Cardiac muscle cell (in vitro differentiated cells and primary cell): ENCODE data around the gene ZNF362. TPM values are rescaled to one million over a fixed set of nuclear protein-coding genes. Genes with fewer than 3 reads are reported as not detected.

Experiments
- DNase-seq, 2 donors: peaks; one replicate each; pipeline versions ENCODE4 v3.0.0 to v3.0.0-alpha.2; 2010 to 2017; ENCODE audit warnings: low read depth in 1 of 2, low spot score in 1 of 2
- H3K27ac ChIP-seq: fragments of 200-600 bp; sonication (generic); 2 replicates; pipeline ENCODE4 v1.5.1; 2016
- H3K27me3 ChIP-seq: fragments of 200-600 bp; sonication (generic); 2 replicates; pipeline ENCODE4 v1.6.0; 2016; ENCODE audit warnings: control low read depth
- H3K36me3 ChIP-seq: fragments of 200-600 bp; sonication (generic); 2 replicates; pipeline ENCODE4 v1.5.1; 2016; ENCODE audit warnings: control low read depth
- H3K4me1 ChIP-seq: fragments of 200-600 bp; sonication (generic); 2 replicates; pipeline ENCODE4 v1.8.1; 2017; ENCODE audit warnings: low read depth, mild to moderate bottlenecking, mixed run types
- H3K4me3 ChIP-seq: fragments of 200-600 bp; sonication (generic); 2 replicates; pipeline ENCODE4 v1.5.1; 2016; ENCODE audit warnings: mild to moderate bottlenecking
- H3K9me3 ChIP-seq: fragments of 200-600 bp; sonication (generic); 2 replicates; pipeline ENCODE4 v1.5.1; 2017; ENCODE audit warnings: low read depth, mild to moderate bottlenecking, control low read depth
- CTCF ChIP-seq: IDR thresholded peaks from 2 replicates; pipeline ENCODE4 v1.5.1; 2012; ENCODE audit warnings: low read depth, mild to moderate bottlenecking, low read length
- polyA plus RNA-seq: library from polyadenylated mRNA; unstranded; fragments of >200 nt; fragmentation: Nextera tagmentation; extraction: Ambion mirVana; gene quantifications from 2 replicates; pipeline ENCODE4 v1.2.1, GENCODE V29; 2016
- total RNA-seq: library from RNA; depleted of rRNA; stranded (reverse); fragments of >200 nt; gene quantifications from 2 replicates; pipeline ENCODE4 v1.2.3, GENCODE V29; 2016

The ZNF362 gene
- total and polyA plus RNA-seq, 2 experiments from 2014 or later: 57.9 to 77.5 TPM

DNA sequence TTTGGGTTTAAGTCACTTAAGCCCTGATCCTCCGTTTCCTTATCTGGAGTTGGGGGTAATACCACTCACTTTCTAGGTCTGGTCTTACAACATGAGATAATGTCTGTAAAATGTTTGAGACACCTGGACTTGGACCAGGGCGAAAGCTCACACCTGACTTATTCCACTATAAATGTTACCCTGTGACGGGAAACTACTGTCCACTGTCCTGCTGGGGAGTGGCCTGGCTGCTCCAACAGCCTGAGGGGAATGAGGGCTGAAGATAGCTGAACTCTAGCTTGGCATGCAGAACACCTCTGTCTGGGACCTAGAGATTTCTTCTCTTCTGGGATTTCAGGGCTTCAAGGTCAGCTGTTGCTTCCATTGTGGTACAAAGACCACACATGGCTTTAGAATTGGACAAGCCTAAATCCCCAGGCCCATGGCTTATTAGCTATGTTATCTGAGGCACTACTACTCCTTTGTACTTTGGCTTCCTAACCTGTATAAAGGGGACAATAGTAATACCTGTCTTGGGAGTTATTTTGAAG is 74.1 kb downstream of the ZNF362 start:
- no peaks in the 10 kb centered on the region for H3K27me3 ChIP-seq
- no peak overlapping the region for H3K4me3 ChIP-seq
- no peaks in the 10 kb centered on the region for H3K9me3 ChIP-seq
- DNase-seq: no peak
- peaks cover 64% of the 10 kb centered on the region for H3K36me3 ChIP-seq
- no peak overlapping the region for H3K27ac ChIP-seq
- H3K4me1 ChIP-seq: no peaks in the 10 kb centered on the region
- no peak for TF ChIP-seq CTCF

DNA sequence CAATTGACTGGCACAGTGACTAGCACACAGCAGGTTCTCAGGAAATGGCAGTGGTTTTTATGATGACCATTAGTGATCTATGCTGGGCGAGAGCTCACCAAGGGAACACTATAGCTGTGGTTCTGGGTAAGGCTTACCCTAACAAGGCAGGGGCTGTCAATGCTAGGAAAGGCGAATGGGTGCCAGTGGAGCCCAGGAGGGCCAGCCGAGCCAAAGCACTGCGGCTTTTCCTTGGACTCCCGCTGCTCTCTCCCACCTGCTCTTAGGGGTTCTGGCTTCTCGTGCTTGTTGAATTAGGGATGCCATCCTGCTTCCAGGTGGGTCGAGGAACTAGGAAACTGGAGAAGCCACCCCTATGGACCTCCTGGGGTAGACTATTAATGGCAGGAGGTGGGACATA is 74.6 kb downstream of the ZNF362 start:
- no peak overlapping the region for H3K27ac ChIP-seq
- H3K36me3 ChIP-seq: peaks cover 60% of the 10 kb centered on the region
- no peaks in the 10 kb centered on the region for H3K27me3 ChIP-seq
- no peak for DNase-seq
- H3K4me3 ChIP-seq: no peak overlapping the region
- H3K9me3 ChIP-seq: no peaks in the 10 kb centered on the region
- H3K4me1 ChIP-seq: no peaks in the 10 kb centered on the region
- TF ChIP-seq CTCF: no peak

DNA sequence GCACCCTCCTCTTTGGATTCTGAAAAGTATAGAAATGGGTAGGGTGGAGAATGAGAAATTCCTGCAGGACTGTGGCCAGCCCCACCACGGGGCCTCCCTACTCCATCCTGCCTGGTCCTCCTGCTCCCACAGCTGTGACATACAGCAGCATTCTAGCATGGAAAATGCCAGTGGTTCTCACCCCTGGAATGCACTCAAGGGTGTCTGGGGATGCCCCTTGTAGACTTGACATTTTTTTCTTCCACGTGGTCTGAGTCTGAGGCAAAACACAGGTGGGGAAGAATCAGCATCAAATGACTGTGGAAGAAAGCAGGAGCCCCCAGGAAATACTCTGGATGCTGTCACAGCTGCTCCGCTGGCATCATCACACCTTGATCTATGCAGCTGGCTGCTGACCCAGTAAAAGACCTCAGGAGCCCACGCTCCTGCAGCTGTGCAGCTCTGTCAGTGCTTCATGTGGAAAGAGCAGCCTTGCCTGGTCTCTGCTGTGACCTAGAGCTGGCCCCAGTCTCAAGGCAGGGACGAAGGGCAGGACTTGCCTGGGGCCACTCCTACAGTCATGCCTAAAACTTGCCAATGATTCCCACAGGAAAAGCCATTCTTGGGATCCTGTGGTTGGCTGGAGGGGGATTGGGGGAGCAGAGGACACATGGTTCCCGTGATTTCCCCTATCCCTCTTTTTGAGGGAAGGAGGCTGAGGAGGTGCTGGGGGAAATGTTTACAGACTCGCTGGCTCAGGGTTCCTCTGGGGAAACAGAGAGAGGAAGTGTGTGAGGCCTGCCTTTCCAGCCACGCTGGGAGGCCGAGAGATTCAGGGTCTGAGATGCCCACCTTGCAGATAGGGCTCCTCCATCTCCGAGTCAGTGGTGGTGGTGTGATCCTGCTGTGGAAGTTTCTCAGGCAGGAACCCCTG is 75.4 kb downstream of the ZNF362 start:
- Histone ChIP-seq H3K27ac (no peak overlapping the region), H3K4me3 (no peak overlapping the region), H3K9me3 (no peaks in the 10 kb centered on the region), H3K27me3 (no peaks in the 10 kb centered on the region), H3K4me1 (no peaks in the 10 kb centered on the region), H3K36me3 (peaks cover 52% of the 10 kb centered on the region)
- no peak for DNase-seq
- no peak for TF ChIP-seq CTCF

DNA sequence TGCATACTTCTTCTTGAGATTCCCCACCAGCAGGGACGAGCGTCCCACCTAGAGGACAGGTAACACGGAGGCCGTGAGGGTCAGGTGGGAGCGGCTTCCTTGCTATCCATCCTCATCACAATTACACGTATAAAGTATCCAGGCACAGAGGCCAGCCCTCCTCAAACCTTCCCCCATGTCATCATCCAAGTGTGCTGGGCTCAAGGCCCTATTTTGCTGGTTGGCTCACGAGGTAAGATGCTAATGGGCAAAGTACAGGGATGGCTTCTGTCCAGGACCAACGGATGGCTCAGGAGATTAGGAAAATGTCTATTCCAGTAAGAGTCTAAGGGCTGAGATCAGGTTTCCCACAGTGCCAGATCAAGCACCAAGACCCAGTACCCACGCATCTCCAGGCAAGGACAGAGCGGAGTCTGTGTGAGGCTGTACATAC is 76.1 kb downstream of the ZNF362 start:
- Histone ChIP-seq H3K9me3 (no peaks in the 10 kb centered on the region), H3K4me1 (no peaks in the 10 kb centered on the region), H3K27ac (no peak overlapping the region), H3K27me3 (no peaks in the 10 kb centered on the region), H3K36me3 (peaks cover 45% of the 10 kb centered on the region), H3K4me3 (no peak overlapping the region)
- peak in 1 of 2 donors; percentile 87 for DNase-seq
- TF ChIP-seq CTCF: no peak

GRCh38 chr1:33332881-33333280 is 76.6 kb downstream of the ZNF362 start:
- peaks cover 4% of the 10 kb centered on the region for H3K4me1 ChIP-seq

More at GRCh38 chr1:33332881-33333280, 76.6 kb downstream of the ZNF362 start:
- Histone ChIP-seq H3K36me3 (peaks cover 40% of the 10 kb centered on the region), H3K27me3 (no peaks in the 10 kb centered on the region), H3K4me3 (no peak overlapping the region), H3K27ac (no peak overlapping the region), H3K9me3 (no peaks in the 10 kb centered on the region)
- TF ChIP-seq CTCF: no peak
- no peak for DNase-seq
